Measurements from ENCODE around the gene STAG1. TPM values are rescaled to one million over a fixed set of nuclear protein-coding genes. Genes with fewer than 3 reads are reported as not detected.
"Not testable (repeated sequence)": the region's sequence is repeated elsewhere in the genome, so short reads cannot be mapped to it uniquely, and the experiment has no call there.

Gene STAG1
- polyA plus RNA-seq, 1 experiment = 13.8 TPM

DNA sequence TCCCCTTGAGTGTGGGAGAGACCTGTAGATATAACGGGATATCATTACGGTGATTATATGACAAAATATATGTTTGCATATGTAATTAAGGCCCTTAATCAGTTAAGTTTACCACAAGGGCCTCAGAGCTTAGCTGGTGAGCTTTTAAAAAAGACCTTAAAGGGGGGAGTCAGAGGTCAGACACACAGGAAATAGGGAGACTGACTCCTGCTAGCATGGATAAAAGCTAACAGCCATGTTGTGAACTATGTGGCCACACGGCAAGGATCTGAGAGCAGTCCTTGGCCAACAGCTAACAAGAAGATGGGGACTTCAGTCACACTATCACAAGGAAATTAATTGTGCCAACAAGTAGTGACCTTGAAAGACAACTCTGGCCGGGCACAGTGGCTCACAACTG lies 3.1 kb downstream of the STAG1 start:
- CTCF ChIA-PET = interaction anchor here (0.8 to 2.3 kb wide), 2 partner anchors 13 to 358 kb away, joined by 3 to 8 read pairs; no protein-coding TSS in a partner anchor
- DNase-seq (ENCODE audit: low read depth) = no peak
- no peaks in the 10 kb centered on the region for H3K36me3 ChIP-seq (ENCODE audit: control insufficient read depth, insufficient read depth, low read length)
- TF ChIP-seq, protein P1, sequence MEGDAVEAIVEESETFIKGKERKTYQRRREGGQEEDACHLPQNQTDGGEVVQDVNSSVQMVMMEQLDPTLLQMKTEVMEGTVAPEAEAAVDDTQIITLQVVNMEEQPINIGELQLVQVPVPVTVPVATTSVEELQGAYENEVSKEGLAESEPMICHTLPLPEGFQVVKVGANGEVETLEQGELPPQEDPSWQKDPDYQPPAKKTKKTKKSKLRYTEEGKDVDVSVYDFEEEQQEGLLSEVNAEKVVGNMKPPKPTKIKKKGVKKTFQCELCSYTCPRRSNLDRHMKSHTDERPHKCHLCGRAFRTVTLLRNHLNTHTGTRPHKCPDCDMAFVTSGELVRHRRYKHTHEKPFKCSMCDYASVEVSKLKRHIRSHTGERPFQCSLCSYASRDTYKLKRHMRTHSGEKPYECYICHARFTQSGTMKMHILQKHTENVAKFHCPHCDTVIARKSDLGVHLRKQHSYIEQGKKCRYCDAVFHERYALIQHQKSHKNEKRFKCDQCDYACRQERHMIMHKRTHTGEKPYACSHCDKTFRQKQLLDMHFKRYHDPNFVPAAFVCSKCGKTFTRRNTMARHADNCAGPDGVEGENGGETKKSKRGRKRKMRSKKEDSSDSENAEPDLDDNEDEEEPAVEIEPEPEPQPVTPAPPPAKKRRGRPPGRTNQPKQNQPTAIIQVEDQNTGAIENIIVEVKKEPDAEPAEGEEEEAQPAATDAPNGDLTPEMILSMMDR (IDR thresholded peaks at IDR 0.05; ENCODE audit: insufficient read depth, low read depth, low read length) = no peak
- POLR2A ChIA-PET = interaction anchor here (0.7 kb wide), 2 partner anchors 483 to 678 kb away, joined by 6 to 10 read pairs; no protein-coding TSS in a partner anchor
- H3K27me3 ChIP-seq (ENCODE audit: control insufficient read depth, insufficient read depth, low read length) = no peaks in the 10 kb centered on the region
- H3K4me3 ChIP-seq (ENCODE audit: low read depth, low read length) = no peak overlapping the region

DNA sequence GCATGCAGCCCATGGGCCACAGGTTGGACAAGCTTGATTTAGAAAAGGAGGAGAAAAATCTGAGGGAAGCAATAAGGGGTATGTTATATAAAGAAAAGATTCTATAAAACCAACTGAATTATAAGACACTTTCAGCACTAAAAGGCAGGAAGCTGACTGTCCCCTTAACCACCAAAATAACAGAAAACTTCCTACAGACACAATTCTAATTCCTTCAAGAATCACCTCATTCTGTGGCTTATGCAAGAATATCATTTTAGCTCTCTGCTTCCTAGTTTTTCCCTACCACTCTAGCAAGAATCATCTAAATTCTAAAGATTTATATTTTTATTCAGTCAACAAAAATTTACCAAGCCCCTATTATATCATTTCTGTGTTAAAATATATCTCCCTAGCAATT lies 6.3 kb downstream of the STAG1 start:
- CTCF ChIA-PET = interaction anchor here (1.3 kb wide), 1 partner anchor 268 kb away, joined by 4 read pairs; no protein-coding TSS in a partner anchor
- TF ChIP-seq, protein P1 (IDR thresholded peaks at IDR 0.05; ENCODE audit: insufficient read depth, low read depth, low read length) = no peak
- no peak for DNase-seq (ENCODE audit: low read depth)
- POLR2A ChIA-PET = interaction anchor here (0.6 kb wide), 2 partner anchors 17 to 114 kb away, joined by 3 to 5 read pairs; no protein-coding TSS in a partner anchor
- H3K36me3 ChIP-seq (ENCODE audit: control insufficient read depth, insufficient read depth, low read length) = no peaks in the 10 kb centered on the region
- no peaks in the 10 kb centered on the region for H3K27me3 ChIP-seq (ENCODE audit: control insufficient read depth, insufficient read depth, low read length)
- no peak overlapping the region for H3K4me3 ChIP-seq (ENCODE audit: low read depth, low read length)

DNA sequence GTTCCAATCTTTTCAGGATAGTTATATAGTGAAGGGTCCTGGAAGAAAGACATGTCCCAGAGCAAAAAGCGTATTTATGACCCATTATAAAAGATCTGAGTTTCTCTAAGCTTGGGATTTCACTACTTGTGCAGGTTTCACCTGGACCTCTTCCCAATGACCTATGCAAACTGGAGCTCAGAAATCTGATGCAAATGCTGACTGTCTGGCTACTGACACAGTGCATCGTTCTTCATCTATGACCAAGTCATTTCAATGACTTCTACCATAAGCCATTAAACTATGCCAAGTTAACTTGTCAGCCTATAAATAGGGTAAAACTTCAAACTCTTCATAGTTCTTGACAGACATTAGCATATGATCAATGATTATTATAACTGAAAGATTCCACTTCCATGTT lies 11.1 kb downstream of the STAG1 start:
- TF ChIP-seq, protein P1 (IDR thresholded peaks at IDR 0.05; ENCODE audit: insufficient read depth, low read depth, low read length) = no peak

DNA sequence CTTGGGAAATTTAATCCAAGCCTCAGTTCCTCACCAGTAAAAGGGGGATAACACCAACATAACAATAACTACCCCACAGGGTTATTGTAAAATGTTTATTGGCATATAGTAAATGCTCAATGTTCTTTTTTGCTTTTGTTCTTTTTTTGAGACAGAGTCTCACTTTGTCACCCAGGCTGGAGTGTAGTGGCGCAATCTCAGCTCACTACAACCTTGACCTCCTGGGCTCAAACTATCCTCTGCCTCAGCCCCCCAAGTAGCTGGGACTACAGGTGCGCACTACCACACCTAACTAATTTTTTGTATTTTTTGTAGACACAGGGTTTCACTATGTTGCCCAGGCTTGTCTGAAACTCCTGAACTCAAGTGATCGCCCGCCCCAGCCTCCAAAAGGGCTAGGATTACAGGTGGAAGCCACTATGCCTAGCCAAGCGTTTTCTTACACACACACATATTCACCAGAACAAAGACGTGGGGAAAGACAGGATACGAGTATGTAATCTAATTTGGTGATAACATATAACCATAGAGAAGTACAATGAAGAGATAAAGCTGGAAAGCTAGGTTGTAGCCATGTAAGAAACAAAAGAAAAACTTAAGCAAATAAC lies 11.7 kb downstream of the STAG1 start:
- Histone ChIP-seq H3K4me3 (ENCODE audit: low read depth, low read length) (no peak overlapping the region), H3K36me3 (ENCODE audit: control insufficient read depth, insufficient read depth, low read length) (peaks cover 2% of the 10 kb centered on the region; the same call in 1 of the 2 replicates), H3K27me3 (ENCODE audit: control insufficient read depth, insufficient read depth, low read length) (no peaks in the 10 kb centered on the region)
- no peak for DNase-seq (ENCODE audit: low read depth)
- TF ChIP-seq, protein P1 (IDR thresholded peaks at IDR 0.05; ENCODE audit: insufficient read depth, low read depth, low read length) = no peak
- CTCF ChIA-PET = interaction anchor here (1.6 kb wide), 1 partner anchor 12 kb away, joined by 4 read pairs; the partner anchor contains the start of gene STAG1
- POLR2A ChIA-PET = no interaction called here

More for the DNA sequence above, 11.1 kb downstream of the STAG1 start:
- CTCF ChIA-PET = interaction anchor here (0.6 to 1.6 kb wide), 3 partner anchors 9 to 25 kb away, joined by 3 to 4 read pairs (median 3); partner anchors contain the start of gene STAG1
- POLR2A ChIA-PET = no interaction called here
- DNase-seq (ENCODE audit: low read depth) = no peak
- Histone ChIP-seq H3K27me3 (ENCODE audit: control insufficient read depth, insufficient read depth, low read length) (no peaks in the 10 kb centered on the region), H3K4me3 (ENCODE audit: low read depth, low read length) (no peak overlapping the region), H3K36me3 (ENCODE audit: control insufficient read depth, insufficient read depth, low read length) (peaks cover 2% of the 10 kb centered on the region; the same call in 1 of the 2 replicates)

DNA sequence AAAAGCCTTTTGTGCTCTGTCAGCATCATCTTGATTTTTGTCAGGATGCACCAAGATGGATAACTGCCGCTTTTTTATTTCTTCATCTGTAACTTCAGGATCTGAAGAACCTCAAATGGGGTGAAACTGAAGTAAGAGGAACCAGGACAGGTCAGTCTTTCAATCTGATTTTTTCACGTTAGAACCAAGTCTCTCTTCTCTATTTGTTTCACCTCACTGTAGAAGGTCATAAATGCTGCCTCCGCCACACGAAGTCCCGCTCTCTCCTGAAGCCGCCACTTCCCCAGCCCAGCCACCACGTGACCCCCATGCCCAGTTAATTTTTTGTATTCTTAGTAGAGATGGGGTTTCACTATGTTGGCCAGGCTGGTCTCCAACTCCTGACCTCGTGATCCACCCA lies 15.2 kb downstream of the STAG1 start:
- DNase-seq (ENCODE audit: low read depth); H3K36me3 ChIP-seq (ENCODE audit: control insufficient read depth, insufficient read depth, low read length); POLR2A ChIA-PET; H3K27me3 ChIP-seq (ENCODE audit: control insufficient read depth, insufficient read depth, low read length); H3K4me3 ChIP-seq (ENCODE audit: low read depth, low read length); CTCF ChIA-PET: not testable (repeated sequence)

Measured in BJ (cell line).